ENCODE results near the gene SLC26A9.
"Not testable (repeated sequence)": the region's sequence is repeated elsewhere in the genome, so short reads cannot be mapped to it uniquely, and the experiment has no call there.

The SLC26A9 gene

GRCh38 chr1:205907794-205908193 is 35.5 kb downstream of the SLC26A9 start:
- Histone ChIP-seq H3K9ac (ENCODE audit: low read length) (no peak overlapping the region), H3K9me2 (replicated peaks; ENCODE audit: insufficient read depth, low read length) (no peaks in the 10 kb centered on the region), H3K4me3 (ENCODE audit: low read length) (no peak overlapping the region), H3K4me1 (ENCODE audit: low read length) (no peaks in the 10 kb centered on the region), H3K9me3 (replicated peaks; ENCODE audit: insufficient read depth, low read length) (no peaks in the 10 kb centered on the region), H3K79me2 (ENCODE audit: low read length) (no peaks in the 10 kb centered on the region), H3K36me3 (replicated peaks; ENCODE audit: insufficient read depth, low read length) (no peaks in the 10 kb centered on the region), H3K4me2 (ENCODE audit: low read depth, low read length) (no peak overlapping the region), H3F3A (ENCODE audit: insufficient read depth, low read length) (no peaks in the 10 kb centered on the region), H3K27me3 (replicated peaks; ENCODE audit: insufficient read depth, low read length) (no peaks in the 10 kb centered on the region), H4K20me1 (ENCODE audit: insufficient read depth, low read length) (no peaks in the 10 kb centered on the region; the same call in 1 of the 2 replicates), H3K27ac (ENCODE audit: low read length) (no peak overlapping the region), H2AFZ (ENCODE audit: low read length) (no peak overlapping the region)
- DNase-seq: no peak
- TF ChIP-seq EZH2 (optimal IDR thresholded peaks at IDR 0.05; ENCODE audit: low read depth, low read length) (no peak), EZH2phosphoT487 (IDR thresholded peaks at IDR 0.05; ENCODE audit: low read length) (no peak), CTCF (IDR thresholded peaks at IDR 0.05; ENCODE audit: low read length) (peak; percentile 64)

- H3K4me3 ChIP-seq (ENCODE audit: low read length); DNase-seq; H3K27ac ChIP-seq (ENCODE audit: low read length); H4K20me1 ChIP-seq (ENCODE audit: insufficient read depth, low read length); H2AFZ ChIP-seq (ENCODE audit: low read length); H3K9me3 ChIP-seq (replicated peaks; ENCODE audit: insufficient read depth, low read length); H3K9me2 ChIP-seq (replicated peaks; ENCODE audit: insufficient read depth, low read length); H3K4me1 ChIP-seq (ENCODE audit: low read length); H3K27me3 ChIP-seq (replicated peaks; ENCODE audit: insufficient read depth, low read length); H3F3A ChIP-seq (ENCODE audit: insufficient read depth, low read length); H3K36me3 ChIP-seq (replicated peaks; ENCODE audit: insufficient read depth, low read length); H3K79me2 ChIP-seq (ENCODE audit: low read length); H3K9ac ChIP-seq (ENCODE audit: low read length); H3K4me2 ChIP-seq (ENCODE audit: low read depth, low read length): not testable (repeated sequence)
These were observed 38.2 kb downstream of the SLC26A9 start for GRCh38 chr1:205905095-205905494.

GRCh38 chr1:205896351-205896750 is 46.9 kb downstream of the SLC26A9 start:
- Histone ChIP-seq H3K4me3 (ENCODE audit: low read length) (no peak overlapping the region), H3K27ac (ENCODE audit: low read length) (no peak overlapping the region), H3K4me2 (ENCODE audit: low read depth, low read length) (no peak overlapping the region), H3K79me2 (ENCODE audit: low read length) (no peaks in the 10 kb centered on the region), H3K36me3 (replicated peaks; ENCODE audit: insufficient read depth, low read length) (no peaks in the 10 kb centered on the region), H3K9me2 (replicated peaks; ENCODE audit: insufficient read depth, low read length) (no peaks in the 10 kb centered on the region), H3F3A (ENCODE audit: insufficient read depth, low read length) (no peaks in the 10 kb centered on the region), H3K9me3 (replicated peaks; ENCODE audit: insufficient read depth, low read length) (no peaks in the 10 kb centered on the region), H4K20me1 (ENCODE audit: insufficient read depth, low read length) (no peaks in the 10 kb centered on the region), H3K9ac (ENCODE audit: low read length) (no peak overlapping the region), H3K4me1 (ENCODE audit: low read length) (peaks cover 12% of the 10 kb centered on the region), H3K27me3 (replicated peaks; ENCODE audit: insufficient read depth, low read length) (no peaks in the 10 kb centered on the region), H2AFZ (ENCODE audit: low read length) (no peak overlapping the region)
- TF ChIP-seq EZH2 (optimal IDR thresholded peaks at IDR 0.05; ENCODE audit: low read depth, low read length) (no peak), EZH2phosphoT487 (IDR thresholded peaks at IDR 0.05; ENCODE audit: low read length) (no peak), CTCF (IDR thresholded peaks at IDR 0.05; ENCODE audit: low read length) (no peak)
- no peak for DNase-seq

- not testable (repeated sequence) for H2AFZ ChIP-seq (ENCODE audit: low read length); H3K9me3 ChIP-seq (replicated peaks; ENCODE audit: insufficient read depth, low read length); H3K4me2 ChIP-seq (ENCODE audit: low read depth, low read length); H4K20me1 ChIP-seq (ENCODE audit: insufficient read depth, low read length); H3K27me3 ChIP-seq (replicated peaks; ENCODE audit: insufficient read depth, low read length); H3K9me2 ChIP-seq (replicated peaks; ENCODE audit: insufficient read depth, low read length); DNase-seq; H3K27ac ChIP-seq (ENCODE audit: low read length); H3F3A ChIP-seq (ENCODE audit: insufficient read depth, low read length); H3K36me3 ChIP-seq (replicated peaks; ENCODE audit: insufficient read depth, low read length); H3K79me2 ChIP-seq (ENCODE audit: low read length); H3K4me3 ChIP-seq (ENCODE audit: low read length); H3K9ac ChIP-seq (ENCODE audit: low read length)
- H3K4me1 ChIP-seq (ENCODE audit: low read length): peaks cover 14% of the 10 kb centered on the region
These were observed 49.1 kb downstream of the SLC26A9 start for GRCh38 chr1:205894119-205894518.

- peak overlapping the region; percentile 32; the same call in 1 of the 2 replicates for H3K4me2 ChIP-seq (ENCODE audit: low read depth, low read length)
- H3K9me3 ChIP-seq (replicated peaks; ENCODE audit: insufficient read depth, low read length): not testable (repeated sequence)
These were observed 51.1 kb downstream of the SLC26A9 start for GRCh38 chr1:205892175-205892574.

GRCh38 chr1:205891481-205891880 is 51.8 kb downstream of the SLC26A9 start:
- not testable (repeated sequence) for H3K36me3 ChIP-seq (replicated peaks; ENCODE audit: insufficient read depth, low read length); DNase-seq; H3K4me3 ChIP-seq (ENCODE audit: low read length); H2AFZ ChIP-seq (ENCODE audit: low read length); H3K27ac ChIP-seq (ENCODE audit: low read length); H3K79me2 ChIP-seq (ENCODE audit: low read length); H3K9me2 ChIP-seq (replicated peaks; ENCODE audit: insufficient read depth, low read length); H4K20me1 ChIP-seq (ENCODE audit: insufficient read depth, low read length); H3K4me2 ChIP-seq (ENCODE audit: low read depth, low read length); H3F3A ChIP-seq (ENCODE audit: insufficient read depth, low read length); H3K9ac ChIP-seq (ENCODE audit: low read length); H3K27me3 ChIP-seq (replicated peaks; ENCODE audit: insufficient read depth, low read length); H3K9me3 ChIP-seq (replicated peaks; ENCODE audit: insufficient read depth, low read length)
- H3K4me1 ChIP-seq (ENCODE audit: low read length): peaks cover 22% of the 10 kb centered on the region

More at GRCh38 chr1:205892175-205892574, 51.1 kb downstream of the SLC26A9 start:
- not testable (repeated sequence) for H3K9ac ChIP-seq (ENCODE audit: low read length); H3K27me3 ChIP-seq (replicated peaks; ENCODE audit: insufficient read depth, low read length); H3K27ac ChIP-seq (ENCODE audit: low read length); H4K20me1 ChIP-seq (ENCODE audit: insufficient read depth, low read length); H2AFZ ChIP-seq (ENCODE audit: low read length); H3K4me3 ChIP-seq (ENCODE audit: low read length); H3K9me2 ChIP-seq (replicated peaks; ENCODE audit: insufficient read depth, low read length); H3F3A ChIP-seq (ENCODE audit: insufficient read depth, low read length); H3K36me3 ChIP-seq (replicated peaks; ENCODE audit: insufficient read depth, low read length); H3K79me2 ChIP-seq (ENCODE audit: low read length)
- H3K4me1 ChIP-seq (ENCODE audit: low read length): peaks cover 22% of the 10 kb centered on the region
- peak; percentile 52 for DNase-seq

All from MM.1S (cell line).